ENCODE measurements around the gene ZNF415.

DNA sequence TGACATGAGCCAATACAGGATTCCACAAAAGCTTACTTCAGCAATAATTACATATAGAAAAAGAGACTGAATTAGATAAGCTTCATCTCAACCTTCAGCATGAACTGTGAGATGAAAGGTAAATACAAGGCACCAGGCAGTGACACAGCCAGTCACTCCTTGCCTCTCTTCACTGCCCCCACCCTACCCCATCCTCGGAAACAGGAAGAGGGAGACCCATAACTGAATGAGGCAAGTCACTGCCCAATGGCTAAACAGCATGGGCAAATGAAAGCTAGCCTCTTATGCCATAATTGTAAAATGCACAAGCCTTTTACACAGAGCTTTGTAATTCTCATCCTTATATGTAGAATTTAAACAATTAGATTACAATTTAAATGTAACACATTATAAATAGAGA, 31.2 kb downstream of the ZNF415 start:
- TF ChIP-seq, protein P1, sequence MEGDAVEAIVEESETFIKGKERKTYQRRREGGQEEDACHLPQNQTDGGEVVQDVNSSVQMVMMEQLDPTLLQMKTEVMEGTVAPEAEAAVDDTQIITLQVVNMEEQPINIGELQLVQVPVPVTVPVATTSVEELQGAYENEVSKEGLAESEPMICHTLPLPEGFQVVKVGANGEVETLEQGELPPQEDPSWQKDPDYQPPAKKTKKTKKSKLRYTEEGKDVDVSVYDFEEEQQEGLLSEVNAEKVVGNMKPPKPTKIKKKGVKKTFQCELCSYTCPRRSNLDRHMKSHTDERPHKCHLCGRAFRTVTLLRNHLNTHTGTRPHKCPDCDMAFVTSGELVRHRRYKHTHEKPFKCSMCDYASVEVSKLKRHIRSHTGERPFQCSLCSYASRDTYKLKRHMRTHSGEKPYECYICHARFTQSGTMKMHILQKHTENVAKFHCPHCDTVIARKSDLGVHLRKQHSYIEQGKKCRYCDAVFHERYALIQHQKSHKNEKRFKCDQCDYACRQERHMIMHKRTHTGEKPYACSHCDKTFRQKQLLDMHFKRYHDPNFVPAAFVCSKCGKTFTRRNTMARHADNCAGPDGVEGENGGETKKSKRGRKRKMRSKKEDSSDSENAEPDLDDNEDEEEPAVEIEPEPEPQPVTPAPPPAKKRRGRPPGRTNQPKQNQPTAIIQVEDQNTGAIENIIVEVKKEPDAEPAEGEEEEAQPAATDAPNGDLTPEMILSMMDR (IDR thresholded peaks at IDR 0.05), result no peak
- no peak for TF ChIP-seq POLR2A (IDR thresholded peaks at IDR 0.05)
